ENCODE data around the gene HP. TPM values are rescaled to one million over a fixed set of nuclear protein-coding genes. Genes with fewer than 3 reads are reported as not detected.

HP gene
- total RNA-seq, 2 experiments from 2014 or later, result not detected

DNA sequence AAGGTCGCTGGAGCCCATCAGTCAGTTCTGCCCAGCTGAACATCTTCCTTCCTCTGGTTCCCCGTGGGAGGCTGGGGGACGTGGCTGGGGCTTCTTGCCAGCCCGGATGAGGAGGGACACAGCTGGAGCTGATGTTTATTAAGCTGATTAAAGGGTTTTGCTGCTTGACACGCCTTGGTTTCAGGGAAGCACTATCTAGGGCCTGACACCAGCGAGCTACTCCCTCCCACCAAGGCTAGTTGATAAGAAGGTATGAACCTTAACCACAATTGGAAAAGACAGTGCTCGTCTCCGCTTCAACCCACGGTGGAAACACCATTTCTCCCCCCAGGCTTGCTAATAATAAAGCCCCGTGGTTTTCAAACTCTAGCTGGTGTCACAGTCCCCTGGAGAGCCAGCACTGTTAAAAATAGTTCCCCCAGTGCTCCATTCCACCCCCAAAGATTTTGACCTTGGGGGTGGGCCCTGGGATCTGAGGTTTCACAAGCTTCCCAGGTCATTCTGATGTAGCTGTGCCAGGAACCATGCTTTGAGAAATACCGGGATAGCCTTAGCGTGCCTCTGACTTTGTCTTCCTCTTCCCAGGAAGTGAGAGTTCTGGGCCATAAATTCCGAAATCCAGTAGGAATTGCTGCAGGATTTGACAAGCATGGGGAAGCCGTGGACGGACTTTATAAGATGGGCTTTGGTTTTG is 40.3 kb upstream of the HP start:
- BruUV-seq (replicated peaks), result no TSS peak
- no peak overlapping the region for H3K27ac ChIP-seq (ENCODE audit: low read depth, low read length, poor library complexity, severe bottlenecking)

DNA sequence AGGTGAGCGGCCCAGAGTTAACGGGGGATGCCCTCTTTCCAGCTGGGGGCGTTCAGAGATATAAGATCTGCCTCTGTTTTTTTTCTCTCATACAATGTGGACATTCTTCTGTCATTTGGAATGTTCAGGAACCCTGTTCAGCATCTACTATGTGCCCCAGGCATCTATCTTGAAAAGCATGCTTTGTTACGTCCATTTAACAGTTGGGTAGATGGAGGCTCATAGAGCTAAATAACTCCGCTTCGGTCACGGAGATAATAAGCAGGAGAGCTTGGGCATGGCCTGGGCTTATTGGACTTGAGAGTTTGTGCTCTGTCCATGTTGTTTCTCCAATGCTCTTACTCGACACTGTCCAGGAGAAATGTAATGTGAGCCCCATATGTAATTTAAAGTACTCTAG is 39.6 kb upstream of the HP start:
- no peak overlapping the region for H3K27ac ChIP-seq (ENCODE audit: low read depth, low read length, poor library complexity, severe bottlenecking)
- H3K9me2 ChIP-seq (ENCODE audit: insufficient read depth, low read length), result no peaks in the 10 kb centered on the region
- H3K9me3 ChIP-seq (ENCODE audit: low read length), result no peaks in the 10 kb centered on the region
- ChIA-PET CTCF (ENCODE audit: unreplicated experiment) (no interaction called here), POLR2A (interaction anchor here (1.0 kb wide), 1 partner anchor 15 kb away, joined by 3 read pairs; the partner anchor contains the start of gene PKD1L3)
- BruUV-seq (replicated peaks), result no TSS peak
- no peaks in the 10 kb centered on the region for H4K20me1 ChIP-seq (ENCODE audit: insufficient read depth, low read length)
- H3K4me2 ChIP-seq (ENCODE audit: low read length), result no peak overlapping the region
- H3K4me1 ChIP-seq (ENCODE audit: insufficient read depth, low read length, poor library complexity, severe bottlenecking), result no peaks in the 10 kb centered on the region
- peaks cover 7% of the 10 kb centered on the region; the same call in 1 of the 2 replicates for H3K79me2 ChIP-seq (ENCODE audit: insufficient read depth, low read depth, low read length)
- H3K36me3 ChIP-seq (ENCODE audit: insufficient read depth, low read length), result peaks cover 57% of the 10 kb centered on the region; the same call in 1 of the 2 replicates
- intact Hi-C loops (cut with micrococcal nuclease; ENCODE audit: unreplicated experiment), result no loop called here
- no peak overlapping the region for H3K4me3 ChIP-seq (ENCODE audit: low read depth, low read length, poor library complexity, severe bottlenecking)
- TF ChIP-seq CTCF (conservative IDR thresholded peaks at IDR 0.05; ENCODE audit: low read length) (no peak), EZH2phosphoT487 (IDR thresholded peaks at IDR 0.05; ENCODE audit: borderline replicate concordance, low read depth, low read length) (no peak)
- no peak overlapping the region for H2AFZ ChIP-seq (ENCODE audit: low read length)
- no peak for DNase-seq (ENCODE audit: low spot score)

More for the DNA sequence above, 40.3 kb upstream of the HP start:
- POLR2A ChIA-PET, result interaction anchor here (1.0 kb wide), 1 partner anchor 14 kb away, joined by 3 read pairs; the partner anchor contains the start of gene PKD1L3
- Histone ChIP-seq H3K4me1 (ENCODE audit: insufficient read depth, low read length, poor library complexity, severe bottlenecking) (no peaks in the 10 kb centered on the region), H3K36me3 (ENCODE audit: insufficient read depth, low read length) (peaks cover 51% of the 10 kb centered on the region; the same call in 1 of the 2 replicates), H3K79me2 (ENCODE audit: insufficient read depth, low read depth, low read length) (peaks cover 10% of the 10 kb centered on the region; the same call in 1 of the 2 replicates), H2AFZ (ENCODE audit: low read length) (no peak overlapping the region), H3K9me3 (ENCODE audit: low read length) (no peaks in the 10 kb centered on the region), H4K20me1 (ENCODE audit: insufficient read depth, low read length) (no peaks in the 10 kb centered on the region), H3K4me2 (ENCODE audit: low read length) (no peak overlapping the region), H3K4me3 (ENCODE audit: low read depth, low read length, poor library complexity, severe bottlenecking) (no peak overlapping the region), H3K9me2 (ENCODE audit: insufficient read depth, low read length) (no peaks in the 10 kb centered on the region)
- DNase-seq (ENCODE audit: low spot score), result no peak
- no peak for TF ChIP-seq CTCF (conservative IDR thresholded peaks at IDR 0.05; ENCODE audit: low read length)
- TF ChIP-seq EZH2phosphoT487 (IDR thresholded peaks at IDR 0.05; ENCODE audit: borderline replicate concordance, low read depth, low read length), result no peak
- intact Hi-C loops (cut with micrococcal nuclease; ENCODE audit: unreplicated experiment), result no loop called here
- CTCF ChIA-PET (ENCODE audit: unreplicated experiment), result no interaction called here

GRCh38 chr16:72015124-72015523 is 39.2 kb upstream of the HP start:
- TF ChIP-seq EZH2phosphoT487 (IDR thresholded peaks at IDR 0.05; ENCODE audit: borderline replicate concordance, low read depth, low read length) (no peak), CTCF (conservative IDR thresholded peaks at IDR 0.05; ENCODE audit: low read length) (no peak)
- H4K20me1 ChIP-seq (ENCODE audit: insufficient read depth, low read length), result no peaks in the 10 kb centered on the region
- H3K36me3 ChIP-seq (ENCODE audit: insufficient read depth, low read length), result peaks cover 58% of the 10 kb centered on the region; the same call in 1 of the 2 replicates
- DNase-seq (ENCODE audit: low spot score), result no peak
- POLR2A ChIA-PET, result interaction anchor here (1.0 kb wide), 1 partner anchor 15 kb away, joined by 3 read pairs; the partner anchor contains the start of gene PKD1L3
- H3K4me1 ChIP-seq (ENCODE audit: insufficient read depth, low read length, poor library complexity, severe bottlenecking), result no peaks in the 10 kb centered on the region
- H3K79me2 ChIP-seq (ENCODE audit: insufficient read depth, low read depth, low read length), result peaks cover 5% of the 10 kb centered on the region; the same call in 1 of the 2 replicates
- no peaks in the 10 kb centered on the region for H3K9me2 ChIP-seq (ENCODE audit: insufficient read depth, low read length)
- H3K4me3 ChIP-seq (ENCODE audit: low read depth, low read length, poor library complexity, severe bottlenecking), result no peak overlapping the region
- CTCF ChIA-PET (ENCODE audit: unreplicated experiment), result no interaction called here
- intact Hi-C loops (cut with micrococcal nuclease; ENCODE audit: unreplicated experiment), result no loop called here
- no peak overlapping the region for H3K4me2 ChIP-seq (ENCODE audit: low read length)
- no peaks in the 10 kb centered on the region for H3K9me3 ChIP-seq (ENCODE audit: low read length)
- BruUV-seq (replicated peaks), result no TSS peak
- no peak overlapping the region for H2AFZ ChIP-seq (ENCODE audit: low read length)
- H3K27ac ChIP-seq (ENCODE audit: low read depth, low read length, poor library complexity, severe bottlenecking), result no peak overlapping the region

Measured in OCI-LY7 (cell line).